ENCODE results near the gene SLC16A13. TPM values are rescaled to one million over a fixed set of nuclear protein-coding genes. Genes with fewer than 3 reads are reported as not detected.

The SLC16A13 gene
- total and polyA plus RNA-seq, 2 donors (not counting 3 experiments of a cell fraction or from before 2014, with no cell fraction given) = 16.8 to 24.7 TPM

- Histone ChIP-seq H3K4me2 (ENCODE audit: insufficient read depth, low read length) (no peak overlapping the region), H3K27me3 (ENCODE audit: control insufficient read depth in 2 of 2, insufficient read depth in 2 of 2, low read length in 2 of 2) (no peaks in the 10 kb centered on the region), H3K36me3 (ENCODE audit: control insufficient read depth in 2 of 2, extremely low read depth in 1 of 2, insufficient read depth in 2 of 2, low read length in 2 of 2) (peaks cover 14 to 24% of the 10 kb centered on the region in 2 experiments), H3K27ac (ENCODE audit: insufficient read depth, low read depth, low read length) (no peak overlapping the region), H2AFZ (ENCODE audit: low read depth, low read length) (no peak overlapping the region), H4K20me1 (replicated peaks; ENCODE audit: control insufficient read depth, extremely low read depth, insufficient read depth, low read length) (peaks cover 2% of the 10 kb centered on the region), H3K9ac (replicated peaks; ENCODE audit: extremely low read depth, insufficient read depth, low read length) (no peak overlapping the region), H3K4me1 (ENCODE audit: control insufficient read depth, extremely low read depth, insufficient read depth, low read length) (no peaks in the 10 kb centered on the region), H3K9me3 (replicated peaks; ENCODE audit: control insufficient read depth, insufficient read depth, low read length) (no peaks in the 10 kb centered on the region), H3K4me3 (replicated peaks in 1 of 3; ENCODE audit: insufficient read depth in 1 of 3, low read depth in 1 of 3, low read length in 3 of 3) (no peak overlapping the region), H3K9me1 (replicated peaks; ENCODE audit: control insufficient read depth, extremely low read depth, insufficient read depth, low read length) (no peaks in the 10 kb centered on the region), H3K79me2 (ENCODE audit: control insufficient read depth, insufficient read depth, low read length) (peaks cover 11% of the 10 kb centered on the region)
- TF ChIP-seq EZH2 (IDR thresholded peaks at IDR 0.05; ENCODE audit: borderline replicate concordance, low read depth, low read length, severe bottlenecking) (no peak), MYC (IDR thresholded peaks at IDR 0.05; ENCODE audit: low read depth, low read length) (no peak), JUN (IDR thresholded peaks at IDR 0.05; ENCODE audit: borderline replicate concordance, insufficient read depth, insufficient read length, low read depth) (no peak), POLR2AphosphoS5 (IDR thresholded peaks at IDR 0.05; ENCODE audit: insufficient read depth, low read depth, low read length) (no peak), GATA2 (IDR thresholded peaks at IDR 0.05; ENCODE audit: insufficient read depth, insufficient read length, low read depth, low read length) (no peak), POLR2A (IDR thresholded peaks at IDR 0.05; ENCODE audit: low read depth, low read length) (no peak)
- FAIRE-seq (no peak), DNase-seq (ENCODE audit: low read depth, low spot score) (no peak)
- CTCF ChIA-PET = interaction anchor here (0.8 to 5.8 kb wide), 25 partner anchors 8 to 342 kb away, joined by 3 to 100 read pairs (median 4); partner anchors contain the start of gene ALOX12
- intact Hi-C loops (cut with micrococcal nuclease) = loop anchor here (1.0 kb wide), 2 partner anchors 89 to 337 kb away; no protein-coding TSS in a partner anchor
- POLR2A ChIA-PET = no interaction called here
- dilution Hi-C loops (cut with MboI; ENCODE audit: extremely low pct_ligation_motif_present, low sequenced_read_pairs) = no loop called here
- BruUV-seq (replicated peaks) = no TSS peak
Observed at GRCh38 chr17:7003745-7004144, 32.1 kb upstream of the SLC16A13 start.

- FAIRE-seq (peak; percentile 90), DNase-seq (ENCODE audit: low read depth, low spot score) (peak; percentile 66)
- no TSS peak for BruUV-seq (replicated peaks)
- no peaks in the 10 kb centered on the region for H3K27me3 ChIP-seq (ENCODE audit: control insufficient read depth in 2 of 2, insufficient read depth in 2 of 2, low read length in 2 of 2)
- no peak overlapping the region for H2AFZ ChIP-seq (ENCODE audit: low read depth, low read length)
- dilution Hi-C loops (cut with MboI; ENCODE audit: extremely low pct_ligation_motif_present, low sequenced_read_pairs) (no loop called here), intact Hi-C loops (cut with micrococcal nuclease) (loop anchor here (1.0 kb wide), 2 partner anchors 90 to 338 kb away; no protein-coding TSS in a partner anchor)
- no peak overlapping the region for H3K27ac ChIP-seq (ENCODE audit: insufficient read depth, low read depth, low read length)
- no peak overlapping the region for H3K9ac ChIP-seq (replicated peaks; ENCODE audit: extremely low read depth, insufficient read depth, low read length)
- TF ChIP-seq CTCF (IDR thresholded peaks at IDR 0.05; ENCODE audit: extremely low read depth in 1 of 2, insufficient read depth in 1 of 2, low read depth in 1 of 2, low read length in 2 of 2) (peak; percentile 53 to 58), JUN (IDR thresholded peaks at IDR 0.05; ENCODE audit: borderline replicate concordance, insufficient read depth, insufficient read length, low read depth) (no peak)
- H3K9me1 ChIP-seq (replicated peaks; ENCODE audit: control insufficient read depth, extremely low read depth, insufficient read depth, low read length) = no peaks in the 10 kb centered on the region
- H4K20me1 ChIP-seq (replicated peaks; ENCODE audit: control insufficient read depth, extremely low read depth, insufficient read depth, low read length) = peaks cover 2% of the 10 kb centered on the region
- H3K36me3 ChIP-seq (ENCODE audit: control insufficient read depth in 2 of 2, extremely low read depth in 1 of 2, insufficient read depth in 2 of 2, low read length in 2 of 2) = peaks cover 13 to 20% of the 10 kb centered on the region in 2 experiments
- no peak overlapping the region for H3K4me2 ChIP-seq (ENCODE audit: insufficient read depth, low read length)
- no peak overlapping the region for H3K4me3 ChIP-seq (replicated peaks in 1 of 3; ENCODE audit: insufficient read depth in 1 of 3, low read depth in 1 of 3, low read length in 3 of 3)
- POLR2A ChIA-PET = no interaction called here
- H3K4me1 ChIP-seq (ENCODE audit: control insufficient read depth, extremely low read depth, insufficient read depth, low read length) = no peaks in the 10 kb centered on the region
- CTCF ChIA-PET = interaction anchor here (0.6 to 5.8 kb wide), 32 partner anchors 8 to 1705 kb away, joined by 3 to 100 read pairs (median 4); partner anchors contain the start of gene ALOX12
- H3K9me3 ChIP-seq (replicated peaks; ENCODE audit: control insufficient read depth, insufficient read depth, low read length) = no peaks in the 10 kb centered on the region
- H3K79me2 ChIP-seq (ENCODE audit: control insufficient read depth, insufficient read depth, low read length) = peaks cover 16% of the 10 kb centered on the region
Observed at GRCh38 chr17:7004398-7005253, 31.2 kb upstream of the SLC16A13 start.
